AG04450 (cell line): ENCODE results near the gene RHBDL2. TPM values are rescaled to one million over a fixed set of nuclear protein-coding genes. Genes with fewer than 3 reads are reported as not detected.

Experiments used
- CTCF ChIA-PET: fragments of 300-600, 350-600 bp; formaldehyde crosslinking; extraction: SDS; loops from one replicate; lab custom pipeline; 2022; ENCODE audit warnings: antibody characterized with exemption, inconsistent platforms; lab: Charles Lee
- POLR2A ChIA-PET: fragments of 350-600 bp; formaldehyde crosslinking; extraction: SDS; loops from one replicate; lab custom pipeline; 2021; ENCODE audit warnings: antibody characterized with exemption, inconsistent platforms; lab: Yijun Ruan, JAX
- DNase-seq: peaks from one replicate; pipeline ENCODE4 v3.0.0-alpha.2; 2011; ENCODE audit warnings: low read depth, low spot score
- H3K27ac ChIP-seq: one replicate; pipeline ENCODE4 v1.5.1; 2012; ENCODE audit warnings: low read depth, low read length, control low read depth
- H3K27me3 ChIP-seq: one replicate; pipeline ENCODE4 v1.6.0; 2012; ENCODE audit warnings: low read length; ENCODE audit not compliant: control insufficient read depth, insufficient read depth
- H3K4me3 ChIP-seq: 2 replicates; pipeline ENCODE4 v1.5.1; 2011; ENCODE audit warnings: mild to moderate bottlenecking, low read depth, low read length, control low read depth
- H3K9me3 ChIP-seq: 2 replicates; pipeline ENCODE4 v1.5.1; 2012; ENCODE audit warnings: low read length; ENCODE audit not compliant: control insufficient read depth, insufficient read depth
- polyA plus RNA-seq: library from polyadenylated mRNA; depleted of rRNA; stranded (reverse); fragments of >200 nt; gene quantifications from 2 replicates; pipeline ENCODE4 v1.2.3, GENCODE V29; 2011
- TF ChIP-seq, protein P1 (sequence below): IDR thresholded peaks from 2 replicates; pipeline ENCODE4 v1.5.1; 2011; ENCODE audit warnings: low read depth, low read length, control low read depth, inconsistent platforms

Gene RHBDL2
- polyA plus RNA-seq, 1 experiment, result 0.33 TPM

DNA sequence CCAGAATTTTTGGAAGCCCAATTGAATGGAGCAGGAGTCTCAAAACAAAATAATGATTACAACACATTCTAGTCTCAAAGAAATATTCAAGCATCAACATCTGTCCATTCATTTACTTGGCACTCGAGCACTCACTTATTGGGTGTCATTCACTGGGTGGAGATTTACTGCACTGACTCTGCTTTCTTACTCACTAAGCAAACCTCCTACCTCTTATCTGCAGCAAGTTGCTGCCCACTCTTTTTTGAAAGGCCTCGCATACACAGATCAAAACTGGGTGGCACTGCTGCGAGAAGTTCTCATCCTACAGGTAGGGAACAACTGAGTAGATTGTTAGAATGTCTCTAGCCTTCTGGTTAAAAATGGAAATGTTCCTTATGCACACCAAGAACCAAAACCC lies 18.0 kb downstream of the RHBDL2 start:
- DNase-seq, result no peak
- Histone ChIP-seq H3K4me3 (no peak overlapping the region), H3K27ac (no peak overlapping the region), H3K9me3 (no peaks in the 10 kb centered on the region), H3K27me3 (no peaks in the 10 kb centered on the region)
- CTCF ChIA-PET, result no interaction called here
- POLR2A ChIA-PET, result no interaction called here
- TF ChIP-seq, protein P1, sequence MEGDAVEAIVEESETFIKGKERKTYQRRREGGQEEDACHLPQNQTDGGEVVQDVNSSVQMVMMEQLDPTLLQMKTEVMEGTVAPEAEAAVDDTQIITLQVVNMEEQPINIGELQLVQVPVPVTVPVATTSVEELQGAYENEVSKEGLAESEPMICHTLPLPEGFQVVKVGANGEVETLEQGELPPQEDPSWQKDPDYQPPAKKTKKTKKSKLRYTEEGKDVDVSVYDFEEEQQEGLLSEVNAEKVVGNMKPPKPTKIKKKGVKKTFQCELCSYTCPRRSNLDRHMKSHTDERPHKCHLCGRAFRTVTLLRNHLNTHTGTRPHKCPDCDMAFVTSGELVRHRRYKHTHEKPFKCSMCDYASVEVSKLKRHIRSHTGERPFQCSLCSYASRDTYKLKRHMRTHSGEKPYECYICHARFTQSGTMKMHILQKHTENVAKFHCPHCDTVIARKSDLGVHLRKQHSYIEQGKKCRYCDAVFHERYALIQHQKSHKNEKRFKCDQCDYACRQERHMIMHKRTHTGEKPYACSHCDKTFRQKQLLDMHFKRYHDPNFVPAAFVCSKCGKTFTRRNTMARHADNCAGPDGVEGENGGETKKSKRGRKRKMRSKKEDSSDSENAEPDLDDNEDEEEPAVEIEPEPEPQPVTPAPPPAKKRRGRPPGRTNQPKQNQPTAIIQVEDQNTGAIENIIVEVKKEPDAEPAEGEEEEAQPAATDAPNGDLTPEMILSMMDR, result no peak

DNA sequence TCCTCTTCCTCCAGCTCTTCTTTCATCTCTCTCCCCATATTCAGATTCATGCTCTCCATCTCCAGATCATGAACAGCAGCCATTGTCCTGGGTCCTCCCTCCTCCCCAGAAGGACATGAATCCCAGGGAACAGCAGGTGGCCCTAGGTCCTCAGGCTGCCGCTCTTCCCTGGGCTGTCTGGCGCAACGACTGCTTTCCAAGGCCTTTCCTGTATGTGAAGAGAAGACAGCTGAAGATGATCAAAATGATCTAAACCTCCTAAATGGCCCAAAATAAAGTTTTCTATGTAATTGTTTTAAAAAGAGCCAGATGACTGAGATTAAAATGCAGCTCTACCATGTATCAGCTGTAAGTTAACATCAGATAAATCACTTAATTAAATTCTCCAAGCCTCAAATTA lies 22.5 kb downstream of the RHBDL2 start:
- TF ChIP-seq, protein P1, result no peak
- H3K9me3 ChIP-seq, result no peaks in the 10 kb centered on the region
- POLR2A ChIA-PET, result no interaction called here
- CTCF ChIA-PET, result no interaction called here
- no peak for DNase-seq
- H3K27ac ChIP-seq, result no peak overlapping the region
- H3K4me3 ChIP-seq, result no peak overlapping the region
- no peaks in the 10 kb centered on the region for H3K27me3 ChIP-seq

DNA sequence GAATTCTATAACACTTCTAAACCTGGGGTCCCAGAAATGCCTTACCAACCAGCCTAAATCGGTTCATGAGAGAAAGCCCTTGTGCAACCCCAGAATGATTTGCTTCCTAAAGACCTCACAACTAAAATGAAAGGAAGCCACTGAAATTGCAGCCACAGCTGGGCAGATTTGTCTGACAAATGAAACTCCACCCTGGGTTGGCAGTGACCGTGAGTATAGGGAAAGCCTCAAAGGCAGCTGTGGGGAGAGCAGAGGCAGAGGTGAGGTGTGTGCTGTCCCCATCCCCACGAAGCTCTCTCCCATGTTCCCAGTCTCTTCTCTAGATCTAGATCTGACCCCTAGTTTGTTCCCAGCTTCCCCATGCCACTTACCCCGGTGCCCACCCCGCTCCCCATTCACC lies 23.1 kb downstream of the RHBDL2 start:
- TF ChIP-seq, protein P1, result no peak
- H3K27me3 ChIP-seq, result no peaks in the 10 kb centered on the region
- ChIA-PET CTCF (no interaction called here), POLR2A (no interaction called here)
- no peaks in the 10 kb centered on the region for H3K9me3 ChIP-seq
- H3K4me3 ChIP-seq, result no peak overlapping the region
- no peak for DNase-seq
- H3K27ac ChIP-seq, result no peak overlapping the region

DNA sequence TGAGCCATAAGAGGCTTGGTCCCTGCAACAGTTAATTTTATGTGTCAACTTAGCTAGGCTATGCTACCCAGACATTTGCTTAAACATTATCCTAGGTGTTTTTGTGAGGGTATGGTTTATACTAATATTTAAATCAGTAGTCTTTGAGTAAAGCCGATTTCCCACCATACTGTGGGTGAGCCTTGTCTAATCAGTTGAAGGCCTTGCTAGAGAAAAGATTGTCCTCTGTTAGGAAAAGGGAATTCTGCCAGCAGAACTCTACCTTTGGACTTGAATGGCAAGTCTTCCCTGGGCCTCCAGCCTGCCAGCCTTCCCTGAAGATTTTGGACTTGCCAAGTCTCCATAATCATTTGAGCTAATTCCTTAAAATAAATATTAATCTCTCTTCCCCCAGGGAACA lies 23.9 kb downstream of the RHBDL2 start:
- no peak overlapping the region for H3K4me3 ChIP-seq
- H3K27me3 ChIP-seq, result no peaks in the 10 kb centered on the region
- H3K27ac ChIP-seq, result no peak overlapping the region
- POLR2A ChIA-PET, result no interaction called here
- no peak for DNase-seq
- TF ChIP-seq, protein P1, result no peak
- CTCF ChIA-PET, result no interaction called here
- no peaks in the 10 kb centered on the region for H3K9me3 ChIP-seq

DNA sequence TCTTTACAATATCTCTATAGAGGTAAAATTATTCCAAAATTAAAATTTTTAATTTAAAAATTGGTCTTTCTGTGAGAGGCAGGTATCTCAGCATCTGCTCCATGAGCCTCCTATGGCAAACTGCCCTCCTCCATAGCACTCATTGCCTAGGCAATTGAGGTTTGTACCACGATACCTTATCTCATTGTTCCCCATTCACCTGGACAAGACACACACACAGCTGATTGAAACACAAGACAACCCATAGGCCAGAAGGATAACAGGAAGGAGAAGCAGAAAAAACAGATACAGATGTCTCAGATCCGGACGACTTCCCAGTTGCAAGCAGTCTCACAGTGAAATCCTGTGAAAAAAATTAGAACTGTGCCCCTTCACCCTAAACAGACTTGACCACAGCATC lies 24.3 kb downstream of the RHBDL2 start:
- no peak overlapping the region for H3K27ac ChIP-seq
- POLR2A ChIA-PET, result interaction anchor here (0.6 kb wide), 1 partner anchor 126 kb away, joined by 4 read pairs; no protein-coding TSS in a partner anchor

More for the DNA sequence above, 24.3 kb downstream of the RHBDL2 start:
- H3K4me3 ChIP-seq, result no peak overlapping the region
- H3K9me3 ChIP-seq, result no peaks in the 10 kb centered on the region
- TF ChIP-seq, protein P1, result no peak
- CTCF ChIA-PET, result no interaction called here
- no peak for DNase-seq
- H3K27me3 ChIP-seq, result no peaks in the 10 kb centered on the region
